GM21528 (cell line): ENCODE results near the gene ZDHHC14.

Experiments used
- ATAC-seq: cut with Tn5 transposase; IDR thresholded peaks from one replicate; pipeline ENCODE4 v1.9.1; 2021; ENCODE audit warnings: mild to moderate bottlenecking, moderate library complexity; ENCODE audit not compliant: unreplicated experiment, low FRiP score

The ZDHHC14 gene

GRCh38 chr6:157511682-157512381, 130.8 kb downstream of the ZDHHC14 start:
- no peak for ATAC-seq

GRCh38 chr6:157512382-157512682, 131.3 kb downstream of the ZDHHC14 start:
- no peak for ATAC-seq

GRCh38 chr6:157513004-157513603, 132.1 kb downstream of the ZDHHC14 start:
- no peak for ATAC-seq

GRCh38 chr6:157513619-157514485, 132.9 kb downstream of the ZDHHC14 start:
- no peak for ATAC-seq

- no peak for ATAC-seq
Observed at GRCh38 chr6:157514659-157515496, 133.9 kb downstream of the ZDHHC14 start.

- ATAC-seq: no peak
Observed at GRCh38 chr6:157516319-157517026, 135.5 kb downstream of the ZDHHC14 start.

GRCh38 chr6:157517601-157518359, 136.8 kb downstream of the ZDHHC14 start:
- no peak for ATAC-seq

- ATAC-seq: no peak
Observed at GRCh38 chr6:157518397-157519250, 137.6 kb downstream of the ZDHHC14 start.

- ATAC-seq: no peak
Observed at GRCh38 chr6:157519255-157520116, 138.5 kb downstream of the ZDHHC14 start.

GRCh38 chr6:157520117-157520406, 139.1 kb downstream of the ZDHHC14 start:
- no peak for ATAC-seq

- no peak for ATAC-seq
Observed at GRCh38 chr6:157520596-157521361, 139.8 kb downstream of the ZDHHC14 start.

GRCh38 chr6:157521362-157522335, 140.7 kb downstream of the ZDHHC14 start:
- no peak for ATAC-seq

GRCh38 chr6:157522472-157522871, 141.5 kb downstream of the ZDHHC14 start:
- no peak for ATAC-seq

- no peak for ATAC-seq
Observed at GRCh38 chr6:157524735-157525134, 143.7 kb downstream of the ZDHHC14 start.

- ATAC-seq: no peak
Observed at GRCh38 chr6:157525292-157525889, 144.4 kb downstream of the ZDHHC14 start.
